ENCODE data around the gene RIMS3.

DNA sequence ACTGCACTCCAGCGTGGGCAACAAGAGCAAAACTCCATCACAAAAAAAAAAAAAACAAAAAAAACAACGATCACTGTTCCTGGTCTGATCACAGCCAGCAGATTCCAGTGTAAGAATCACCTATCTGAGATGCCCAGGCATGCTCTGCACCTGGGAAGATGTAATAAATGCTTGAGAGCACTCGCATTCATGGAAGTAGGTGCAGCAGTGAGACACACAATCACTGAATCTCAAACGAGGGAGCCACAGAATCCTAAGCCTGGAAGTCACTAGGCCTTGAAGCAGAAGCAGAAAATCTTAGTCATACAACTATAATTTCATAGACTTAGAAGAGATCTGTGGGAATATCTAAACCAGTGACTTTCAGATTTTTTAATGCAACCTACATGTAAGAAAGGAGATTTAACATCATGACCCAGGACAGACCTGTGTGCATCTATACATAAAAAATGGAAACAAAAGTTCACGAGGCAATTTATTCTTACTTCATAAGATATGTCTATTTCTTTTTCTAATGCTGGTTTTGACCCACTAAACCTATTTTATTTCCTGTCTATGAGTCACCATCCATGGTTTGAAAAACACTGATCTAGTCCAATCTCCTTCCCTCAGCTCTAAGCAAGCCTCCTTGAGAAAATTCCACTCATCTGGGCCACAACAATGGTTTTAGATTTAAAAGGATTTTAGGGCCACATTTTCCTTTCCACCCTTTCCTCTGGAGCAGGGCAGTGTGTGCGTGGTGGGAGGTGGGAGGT lies 30.4 kb downstream of the RIMS3 start:
- TF ChIP-seq, protein P1, sequence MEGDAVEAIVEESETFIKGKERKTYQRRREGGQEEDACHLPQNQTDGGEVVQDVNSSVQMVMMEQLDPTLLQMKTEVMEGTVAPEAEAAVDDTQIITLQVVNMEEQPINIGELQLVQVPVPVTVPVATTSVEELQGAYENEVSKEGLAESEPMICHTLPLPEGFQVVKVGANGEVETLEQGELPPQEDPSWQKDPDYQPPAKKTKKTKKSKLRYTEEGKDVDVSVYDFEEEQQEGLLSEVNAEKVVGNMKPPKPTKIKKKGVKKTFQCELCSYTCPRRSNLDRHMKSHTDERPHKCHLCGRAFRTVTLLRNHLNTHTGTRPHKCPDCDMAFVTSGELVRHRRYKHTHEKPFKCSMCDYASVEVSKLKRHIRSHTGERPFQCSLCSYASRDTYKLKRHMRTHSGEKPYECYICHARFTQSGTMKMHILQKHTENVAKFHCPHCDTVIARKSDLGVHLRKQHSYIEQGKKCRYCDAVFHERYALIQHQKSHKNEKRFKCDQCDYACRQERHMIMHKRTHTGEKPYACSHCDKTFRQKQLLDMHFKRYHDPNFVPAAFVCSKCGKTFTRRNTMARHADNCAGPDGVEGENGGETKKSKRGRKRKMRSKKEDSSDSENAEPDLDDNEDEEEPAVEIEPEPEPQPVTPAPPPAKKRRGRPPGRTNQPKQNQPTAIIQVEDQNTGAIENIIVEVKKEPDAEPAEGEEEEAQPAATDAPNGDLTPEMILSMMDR (conservative IDR thresholded peaks at IDR 0.05; ENCODE audit: low read depth, low read length), result no peak
- TF ChIP-seq EZH2phosphoT487 (IDR thresholded peaks at IDR 0.05; ENCODE audit: borderline replicate concordance, low read length), result no peak
